ENCODE data around the gene TTC31.

The TTC31 gene

GRCh38 chr2:74488643-74489481 lies 6.0 kb downstream of the TTC31 start:
- no peak for DNase-seq

GRCh38 chr2:74489906-74490305 lies 7.0 kb downstream of the TTC31 start:
- DNase-seq, result no peak

GRCh38 chr2:74491648-74492544 lies 9.0 kb downstream of the TTC31 start:
- no peak for DNase-seq

- DNase-seq, result no peak
Measured at GRCh38 chr2:74493546-74493945, 10.7 kb downstream of the TTC31 start.

DNA sequence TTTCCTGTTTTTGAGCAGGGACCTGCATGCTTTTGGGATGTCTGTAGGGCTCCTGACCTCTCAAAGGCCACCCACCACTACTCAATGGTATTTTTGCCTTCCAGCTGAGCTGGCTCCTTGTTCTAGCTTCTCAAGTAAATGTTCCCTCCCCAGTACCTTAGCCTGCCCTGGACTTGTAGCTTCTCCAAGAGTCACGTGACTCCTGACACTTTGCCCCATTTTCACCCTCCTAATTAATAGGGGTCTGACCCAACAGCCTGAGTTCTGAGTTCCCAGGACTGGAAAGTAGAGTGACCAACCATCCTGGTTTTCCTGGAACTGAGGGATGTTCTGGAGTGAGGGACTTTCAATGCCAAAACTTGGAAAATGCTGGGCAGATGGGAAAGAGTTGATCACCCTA lies 12.6 kb downstream of the TTC31 start:
- DNase-seq, result no peak

DNA sequence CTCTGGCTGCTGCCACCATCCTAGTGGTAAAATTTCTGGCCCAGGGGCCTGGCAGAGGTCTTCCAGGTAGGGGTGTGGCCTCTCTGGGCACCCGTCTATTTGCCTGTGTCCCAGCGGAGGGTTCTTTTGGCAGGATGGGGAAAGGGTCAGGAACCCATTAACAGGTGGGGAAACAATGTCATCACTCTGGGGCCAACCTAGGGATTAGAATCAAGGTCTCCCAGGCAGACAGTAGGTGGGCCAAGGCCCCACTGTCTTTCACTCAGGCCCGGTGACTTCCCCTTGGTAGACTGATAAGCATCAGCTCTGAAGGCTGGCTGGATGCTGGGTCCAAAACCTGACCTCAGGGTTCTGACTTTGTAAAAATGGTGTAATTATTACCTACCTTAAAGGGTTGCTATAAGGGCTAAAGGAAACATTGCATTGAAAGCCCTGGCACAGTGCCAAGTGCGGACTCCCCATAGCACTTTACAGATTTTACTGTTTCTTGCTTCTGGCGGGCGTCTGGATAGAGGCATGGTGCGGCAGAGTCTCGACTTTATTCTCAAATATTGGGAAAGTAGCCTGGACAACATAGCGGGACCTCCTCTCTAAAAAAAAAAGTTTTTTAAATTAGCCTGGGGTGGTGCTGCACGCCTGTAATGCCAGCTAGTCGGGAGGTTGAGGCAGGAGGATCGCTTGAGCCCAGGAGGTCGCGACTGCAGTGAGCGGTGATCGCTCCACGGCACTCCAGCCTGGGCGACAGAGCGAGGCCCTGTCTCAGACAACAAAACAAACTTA lies 14.3 kb downstream of the TTC31 start:
- DNase-seq, result no peak

- no peak for DNase-seq
Measured at GRCh38 chr2:74497777-74498499, 15.1 kb downstream of the TTC31 start.

GRCh38 chr2:74498500-74499266 lies 15.8 kb downstream of the TTC31 start:
- no peak for DNase-seq

DNA sequence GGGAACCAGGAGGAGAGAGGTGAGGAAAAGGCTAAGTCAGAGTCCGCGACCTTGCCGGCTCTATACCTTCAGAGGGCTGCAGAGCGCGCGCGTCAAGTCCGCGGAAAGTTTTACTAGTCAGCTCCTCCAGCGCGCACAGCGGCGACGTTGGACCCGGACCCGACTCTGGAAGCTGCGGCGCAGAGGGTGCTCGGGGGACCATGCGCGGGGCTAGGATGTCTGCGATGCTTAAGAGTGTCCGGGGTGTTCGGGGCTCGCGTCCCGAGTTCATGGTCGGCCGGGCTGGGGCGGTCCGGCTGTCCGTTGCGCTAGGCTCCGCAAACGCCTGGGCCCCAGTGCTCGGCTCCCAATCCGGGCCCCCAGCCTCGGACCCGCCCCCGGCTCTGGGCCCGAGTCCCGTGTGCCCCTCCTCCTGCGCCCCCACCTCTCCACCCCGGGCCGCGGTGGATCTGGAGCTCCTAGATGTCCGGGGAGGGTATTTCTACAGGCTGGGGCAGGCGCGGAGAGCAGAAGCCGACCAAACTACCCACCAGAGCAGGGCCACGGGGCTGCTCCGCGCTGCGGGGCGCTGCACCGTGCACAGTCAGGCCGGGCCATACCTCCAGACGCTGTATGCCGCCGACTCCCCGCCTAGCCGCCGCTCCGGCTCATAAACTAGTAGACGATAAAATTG lies 16.5 kb downstream of the TTC31 start, which contains the start of gene LBX2:
TSS of gene LBX2 (minus strand) at position 337 of the 673 bp plus-strand sequence. CDS start at position 271, 66 bp downstream.
- DNase-seq, result no peak

DNA sequence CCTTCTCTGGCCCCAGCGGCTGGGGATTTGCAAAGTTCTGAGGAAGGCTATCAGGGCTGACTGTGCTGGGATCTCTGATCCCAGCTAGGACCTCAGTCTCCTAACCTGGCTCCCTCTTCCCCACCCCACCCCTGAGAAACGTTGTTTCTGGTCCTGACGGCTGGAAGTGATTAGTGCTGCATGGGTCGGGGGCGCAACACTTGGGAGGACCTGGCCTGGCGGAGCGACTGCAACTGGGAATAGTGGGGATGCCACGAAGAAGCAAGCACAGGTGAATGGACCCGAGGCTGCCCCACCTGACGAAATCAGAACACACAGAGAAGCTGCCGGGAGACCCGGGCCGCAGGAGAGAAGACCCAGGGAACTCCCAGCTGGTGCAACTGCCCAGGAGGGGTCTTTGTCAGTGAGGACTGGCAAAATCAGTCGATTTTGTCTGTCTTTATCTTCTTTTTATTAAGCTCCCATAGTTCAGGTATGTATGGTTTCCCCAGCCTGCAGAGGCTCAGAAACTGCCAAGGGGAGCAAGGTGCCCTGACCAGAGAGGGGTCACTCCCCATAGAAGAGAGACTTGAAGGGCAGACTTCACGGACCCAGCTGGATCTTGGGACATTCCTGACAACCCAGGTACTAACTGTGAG lies 17.2 kb downstream of the TTC31 start:
- DNase-seq, result no peak

- no peak for DNase-seq
Measured at GRCh38 chr2:74500578-74500946, 17.7 kb downstream of the TTC31 start.

DNA sequence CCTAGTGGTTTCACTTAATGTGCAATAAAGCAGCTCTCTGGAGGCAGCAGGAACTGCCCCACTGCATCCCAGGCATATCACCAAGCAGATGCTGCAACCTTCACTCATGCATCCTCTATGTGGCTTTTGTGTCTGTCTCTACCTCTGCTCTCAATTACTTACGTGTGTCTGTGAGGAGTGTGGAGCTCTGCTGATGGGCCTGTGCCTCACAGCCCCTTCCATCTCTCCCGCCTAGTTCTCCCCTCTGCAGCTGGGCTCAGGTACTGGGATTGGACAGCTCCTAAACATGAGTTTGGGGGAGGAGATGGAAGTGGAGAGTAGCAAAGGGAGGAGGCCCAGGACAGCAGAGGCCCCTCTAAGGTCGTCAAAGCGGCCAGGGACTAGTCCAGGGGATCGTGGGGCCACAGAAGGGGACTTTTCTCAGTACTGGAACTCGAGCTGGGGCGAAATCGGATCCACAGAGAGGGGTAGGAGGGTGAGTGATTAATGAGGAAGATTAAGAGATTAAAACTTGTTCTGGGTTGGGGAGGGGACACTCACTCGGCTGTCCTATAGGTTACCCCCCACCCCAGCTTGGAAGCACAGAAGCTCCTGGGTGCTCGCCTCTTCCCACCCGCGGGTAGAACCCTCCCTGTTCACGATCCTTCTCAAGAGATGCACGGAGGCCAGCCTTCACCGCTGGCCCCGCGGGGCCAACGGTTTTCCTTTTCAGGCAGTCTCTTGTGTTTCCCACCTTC lies 18.6 kb downstream of the TTC31 start:
- DNase-seq, result no peak

- DNase-seq, result no peak
Measured at GRCh38 chr2:74502147-74502719, 19.4 kb downstream of the TTC31 start.

DNA sequence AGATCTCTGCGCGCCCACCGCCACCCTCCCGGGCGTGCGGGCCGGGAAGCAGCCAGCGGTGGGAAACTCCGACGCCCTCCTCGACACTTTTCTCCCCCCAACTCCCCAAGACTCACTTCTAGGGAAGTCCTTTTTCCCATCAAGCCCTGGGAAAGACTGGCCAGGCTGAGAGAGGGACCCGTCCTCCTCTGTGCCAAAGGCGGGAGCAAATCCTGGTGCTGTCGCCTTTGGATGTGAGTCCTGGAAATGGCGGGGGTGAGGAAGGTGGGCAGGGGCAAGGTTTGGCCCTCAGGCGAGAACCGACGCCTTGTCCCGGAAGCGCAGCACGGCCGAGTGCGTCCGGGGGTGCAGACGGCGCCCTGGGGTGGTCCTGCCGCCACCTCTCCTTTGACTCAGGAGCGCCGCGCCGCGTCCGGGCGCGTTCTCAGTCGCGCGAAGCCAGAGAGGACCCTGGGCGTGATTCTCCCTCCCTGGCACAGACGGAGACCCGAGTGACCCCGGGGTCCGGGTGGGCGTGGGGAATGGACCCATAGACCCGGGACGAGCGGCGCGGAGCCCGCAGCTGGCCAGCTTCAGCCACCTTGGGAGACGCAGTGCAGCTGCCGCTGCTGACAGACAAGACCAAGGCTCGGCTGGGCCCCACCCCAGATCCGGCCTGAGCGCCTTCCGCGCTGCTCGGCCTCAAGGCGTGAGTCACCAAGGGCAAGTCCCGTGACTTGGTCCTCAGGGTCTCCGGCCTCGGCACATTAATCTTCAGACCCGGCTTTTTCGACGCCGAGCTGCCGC lies 20.0 kb downstream of the TTC31 start:
- no peak for DNase-seq

DNA sequence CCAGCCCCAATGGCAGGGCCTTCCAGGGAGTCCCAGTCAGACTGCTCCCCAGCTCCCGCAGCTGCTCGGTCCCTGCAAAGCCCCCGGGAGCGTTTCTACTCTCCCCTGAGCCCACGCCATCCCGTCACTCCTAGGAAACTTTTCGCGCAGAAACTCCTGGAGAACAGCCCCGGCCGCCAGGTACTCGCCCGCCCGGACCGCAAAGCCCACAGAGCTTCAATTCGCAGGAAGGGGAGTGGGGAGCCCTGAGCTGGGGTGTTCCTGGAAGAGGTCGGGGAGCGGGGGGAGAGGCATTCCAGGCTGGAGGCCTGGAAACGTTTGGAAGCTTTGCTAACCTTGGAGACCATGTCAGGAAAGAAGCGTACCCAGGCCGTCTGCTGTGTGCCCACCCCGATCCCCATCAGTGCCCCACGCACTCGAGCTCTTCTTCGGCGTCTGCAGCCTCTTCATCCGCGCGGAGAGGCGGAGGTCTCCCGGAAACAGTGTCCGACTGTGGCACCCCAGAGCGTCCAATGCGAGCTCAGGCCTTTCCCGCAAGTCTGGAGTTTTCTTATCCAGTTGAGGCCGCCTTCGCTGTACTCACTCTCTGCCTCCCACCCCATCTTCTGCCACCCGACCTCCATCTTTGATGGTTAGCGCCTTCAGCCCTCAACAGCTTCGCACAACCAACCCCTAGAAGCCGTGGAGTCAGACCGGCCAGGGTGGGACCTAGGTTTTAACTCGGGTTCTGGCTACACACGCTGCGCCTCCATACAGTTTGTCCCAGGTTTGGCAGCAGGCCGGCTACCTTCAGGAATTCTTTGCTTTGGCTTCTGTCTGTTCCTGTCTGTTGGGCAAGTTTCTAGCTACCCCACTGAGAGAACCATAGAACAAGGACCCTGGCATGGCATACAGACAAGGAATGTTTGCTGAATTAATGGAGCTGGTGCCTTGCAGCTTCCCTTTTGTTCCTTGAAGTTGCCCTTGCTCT lies 20.9 kb downstream of the TTC31 start:
- no peak for DNase-seq

- DNase-seq, result no peak
Measured at GRCh38 chr2:74504591-74504990, 21.7 kb downstream of the TTC31 start.

Measured in NCI-H1105 (cell line).